ENCODE data around the gene BLM.

DNA sequence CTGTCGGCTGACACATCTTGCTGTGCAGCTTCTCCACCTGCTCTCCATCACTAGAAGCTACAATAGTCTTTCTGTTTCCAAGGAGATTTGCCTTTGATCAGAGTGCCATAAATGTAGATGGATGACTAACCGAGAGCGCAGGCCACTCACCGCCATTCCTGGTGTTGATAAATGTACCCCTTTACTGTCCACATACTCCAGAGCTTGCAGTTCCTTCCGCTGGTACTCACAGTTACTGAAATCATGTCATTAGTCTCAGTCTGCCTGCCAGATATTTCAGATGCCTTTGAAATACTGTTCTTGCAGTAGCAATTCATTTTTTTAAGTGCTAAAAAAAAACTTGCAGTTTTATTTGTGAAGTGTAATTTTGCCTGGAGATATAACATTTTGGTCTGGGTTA is 72.3 kb downstream of the BLM start:
- no peak for TF ChIP-seq CREB3 (CRISPR knock-in tag; IDR thresholded peaks at IDR 0.05)
- no peak for TF ChIP-seq YEATS4 (CRISPR knock-in tag; IDR thresholded peaks at IDR 0.05; ENCODE audit: borderline replicate concordance)
- TF ChIP-seq, protein P1, sequence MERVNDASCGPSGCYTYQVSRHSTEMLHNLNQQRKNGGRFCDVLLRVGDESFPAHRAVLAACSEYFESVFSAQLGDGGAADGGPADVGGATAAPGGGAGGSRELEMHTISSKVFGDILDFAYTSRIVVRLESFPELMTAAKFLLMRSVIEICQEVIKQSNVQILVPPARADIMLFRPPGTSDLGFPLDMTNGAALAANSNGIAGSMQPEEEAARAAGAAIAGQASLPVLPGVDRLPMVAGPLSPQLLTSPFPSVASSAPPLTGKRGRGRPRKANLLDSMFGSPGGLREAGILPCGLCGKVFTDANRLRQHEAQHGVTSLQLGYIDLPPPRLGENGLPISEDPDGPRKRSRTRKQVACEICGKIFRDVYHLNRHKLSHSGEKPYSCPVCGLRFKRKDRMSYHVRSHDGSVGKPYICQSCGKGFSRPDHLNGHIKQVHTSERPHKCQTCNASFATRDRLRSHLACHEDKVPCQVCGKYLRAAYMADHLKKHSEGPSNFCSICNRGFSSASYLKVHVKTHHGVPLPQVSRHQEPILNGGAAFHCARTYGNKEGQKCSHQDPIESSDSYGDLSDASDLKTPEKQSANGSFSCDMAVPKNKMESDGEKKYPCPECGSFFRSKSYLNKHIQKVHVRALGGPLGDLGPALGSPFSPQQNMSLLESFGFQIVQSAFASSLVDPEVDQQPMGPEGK (CRISPR knock-in tag; IDR thresholded peaks at IDR 0.05): no peak
- TF ChIP-seq CTCF (CRISPR knock-in tag; IDR thresholded peaks at IDR 0.05): no peak
- no peak for TF ChIP-seq CREB1 (IDR thresholded peaks at IDR 0.05)
- TF ChIP-seq CREB1 (CRISPR knock-in tag; IDR thresholded peaks at IDR 0.05): no peak
- no peak for TF ChIP-seq BHLHE40 (IDR thresholded peaks at IDR 0.05; ENCODE audit: low read length)
- no peak for TF ChIP-seq ZNF784 (CRISPR knock-in tag; IDR thresholded peaks at IDR 0.05; ENCODE audit: borderline replicate concordance)
- TF ChIP-seq, protein P2, sequence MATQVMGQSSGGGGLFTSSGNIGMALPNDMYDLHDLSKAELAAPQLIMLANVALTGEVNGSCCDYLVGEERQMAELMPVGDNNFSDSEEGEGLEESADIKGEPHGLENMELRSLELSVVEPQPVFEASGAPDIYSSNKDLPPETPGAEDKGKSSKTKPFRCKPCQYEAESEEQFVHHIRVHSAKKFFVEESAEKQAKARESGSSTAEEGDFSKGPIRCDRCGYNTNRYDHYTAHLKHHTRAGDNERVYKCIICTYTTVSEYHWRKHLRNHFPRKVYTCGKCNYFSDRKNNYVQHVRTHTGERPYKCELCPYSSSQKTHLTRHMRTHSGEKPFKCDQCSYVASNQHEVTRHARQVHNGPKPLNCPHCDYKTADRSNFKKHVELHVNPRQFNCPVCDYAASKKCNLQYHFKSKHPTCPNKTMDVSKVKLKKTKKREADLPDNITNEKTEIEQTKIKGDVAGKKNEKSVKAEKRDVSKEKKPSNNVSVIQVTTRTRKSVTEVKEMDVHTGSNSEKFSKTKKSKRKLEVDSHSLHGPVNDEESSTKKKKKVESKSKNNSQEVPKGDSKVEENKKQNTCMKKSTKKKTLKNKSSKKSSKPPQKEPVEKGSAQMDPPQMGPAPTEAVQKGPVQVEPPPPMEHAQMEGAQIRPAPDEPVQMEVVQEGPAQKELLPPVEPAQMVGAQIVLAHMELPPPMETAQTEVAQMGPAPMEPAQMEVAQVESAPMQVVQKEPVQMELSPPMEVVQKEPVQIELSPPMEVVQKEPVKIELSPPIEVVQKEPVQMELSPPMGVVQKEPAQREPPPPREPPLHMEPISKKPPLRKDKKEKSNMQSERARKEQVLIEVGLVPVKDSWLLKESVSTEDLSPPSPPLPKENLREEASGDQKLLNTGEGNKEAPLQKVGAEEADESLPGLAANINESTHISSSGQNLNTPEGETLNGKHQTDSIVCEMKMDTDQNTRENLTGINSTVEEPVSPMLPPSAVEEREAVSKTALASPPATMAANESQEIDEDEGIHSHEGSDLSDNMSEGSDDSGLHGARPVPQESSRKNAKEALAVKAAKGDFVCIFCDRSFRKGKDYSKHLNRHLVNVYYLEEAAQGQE (IDR thresholded peaks at IDR 0.05; ENCODE audit: borderline replicate concordance in 1 of 2, low read depth in 1 of 2, low read length in 2 of 2): no peak
- TF ChIP-seq ZNF768 (CRISPR knock-in tag; IDR thresholded peaks at IDR 0.05): no peak

All from HepG2 (cell line).